PC-9 (cell line): ENCODE data around the gene IGDCC3. TPM values are rescaled to one million over a fixed set of nuclear protein-coding genes. Genes with fewer than 3 reads are reported as not detected.

Experiments
- BruUV-seq: library from RNA; stranded (reverse); fragments of 400-500 nt; replicated peaks from 2 replicates; lab custom pipeline; 2021; lab: Mats Ljungman, UMichigan
- CTCF ChIA-PET: fragments of 300-600 bp; sonication (Branson Sonifier 250); formaldehyde crosslinking; loops from one replicate; lab custom pipeline; 2022; ENCODE audit warnings: antibody characterized with exemption; lab: Charles Lee
- POLR2A ChIA-PET: fragments of 300-600 bp; sonication (Branson Sonifier 250); formaldehyde crosslinking; loops from one replicate; lab custom pipeline; 2022; ENCODE audit warnings: antibody characterized with exemption; ENCODE audit not compliant: unreplicated experiment; lab: Charles Lee
- DNase-seq, 2 experiments: peaks; one replicate each; pipeline versions ENCODE4 v3.0.0 to v3.0.0-alpha.2; 2015 to 2022; ENCODE audit warnings: mixed read lengths in 1 of 2
- H2AFZ ChIP-seq: fragments of 200-600 bp; sonication (generic); 2 replicates; pipeline ENCODE4 v1.8.1; 2017; ENCODE audit warnings: antibody characterized with exemption
- H3F3A ChIP-seq: fragments of 200-600 bp; sonication (generic); 2 replicates; pipeline ENCODE4 v1.8.1; 2017; ENCODE audit warnings: antibody characterized with exemption, mild to moderate bottlenecking, low read depth; ENCODE audit not compliant: insufficient read depth
- H3K27ac ChIP-seq: fragments of 200-600 bp; sonication (generic); 2 replicates; pipeline ENCODE4 v1.6.1; 2016; ENCODE audit warnings: mixed run types
- H3K27me3 ChIP-seq: fragments of 200-600 bp; sonication (generic); 2 replicates; pipeline ENCODE4 v1.6.1; 2016; ENCODE audit warnings: low read depth, mixed run types; ENCODE audit not compliant: insufficient read depth
- H3K36me3 ChIP-seq: fragments of 200-600 bp; sonication (generic); 2 replicates; pipeline ENCODE4 v1.6.1; 2016; ENCODE audit warnings: low read depth, mixed run types
- H3K4me1 ChIP-seq: fragments of 200-600 bp; sonication (generic); replicated peaks from 2 replicates; pipeline ENCODE4 v1.6.1; 2016; ENCODE audit warnings: mixed run types; ENCODE audit not compliant: insufficient read depth
- H3K4me2 ChIP-seq: fragments of 200-600 bp; sonication (generic); 2 replicates; pipeline ENCODE4 v1.6.1; 2017; ENCODE audit warnings: mixed run types
- H3K4me3 ChIP-seq: fragments of 200-600 bp; sonication (generic); 2 replicates; pipeline ENCODE4 v1.6.1; 2016; ENCODE audit warnings: mixed run types
- H3K79me2 ChIP-seq: fragments of 200-600 bp; sonication (generic); 2 replicates; pipeline ENCODE4 v1.6.1; 2017; ENCODE audit warnings: low read depth, mixed run types
- H3K9me2 ChIP-seq: fragments of 200-600 bp; sonication (generic); 2 replicates; pipeline ENCODE4 v1.8.1; 2017; ENCODE audit warnings: mild to moderate bottlenecking; ENCODE audit not compliant: insufficient read depth
- H3K9me3 ChIP-seq: fragments of 200-600 bp; sonication (generic); 2 replicates; pipeline ENCODE4 v1.8.1; 2016; ENCODE audit warnings: low read depth; ENCODE audit not compliant: insufficient read depth
- H4K20me1 ChIP-seq: fragments of 200-600 bp; sonication (generic); 2 replicates; pipeline ENCODE4 v1.8.1; 2017; ENCODE audit not compliant: insufficient read depth
- CTCF ChIP-seq: fragments of 200-600 bp; sonication (generic); conservative IDR thresholded peaks from 2 replicates; pipeline ENCODE4 v1.6.1; 2017; ENCODE audit warnings: mixed run types, antibody characterized with exemption, mild to moderate bottlenecking, moderate library complexity
- EZH2 ChIP-seq: fragments of 200-600 bp; sonication (generic); IDR thresholded peaks from 2 replicates; pipeline ENCODE4 v1.8.0; 2017; ENCODE audit warnings: antibody characterized with exemption, low read depth
- intact Hi-C: fragments of 100-400 bp; cut with micrococcal nuclease; formaldehyde crosslinking; loops from one replicate; pipeline ENCODE4 v1.10.0; 2022; ENCODE audit not compliant: unreplicated experiment
- total RNA-seq: library from RNA; stranded (reverse); gene quantifications from 2 replicates; pipeline ENCODE4 v1.2.3, GENCODE V29; 2021

The IGDCC3 gene
- total RNA-seq, 1 experiment from 2014 or later = 0.22 TPM

- ChIA-PET POLR2A (no interaction called here), CTCF (no interaction called here)
- DNase-seq = no peak
- no peaks in the 10 kb centered on the region for H3K79me2 ChIP-seq
- no peak overlapping the region for H3K27ac ChIP-seq
- no peaks in the 10 kb centered on the region for H4K20me1 ChIP-seq
- intact Hi-C loops = no loop called here
- no peaks in the 10 kb centered on the region for H3K36me3 ChIP-seq
- TF ChIP-seq CTCF (no peak), EZH2 (no peak)
- no TSS peak for BruUV-seq
- H3K4me1 ChIP-seq = peaks cover 4% of the 10 kb centered on the region; the same call in 1 of the 2 replicates
- H3K9me3 ChIP-seq = no peaks in the 10 kb centered on the region
- H3K27me3 ChIP-seq = peaks cover 11% of the 10 kb centered on the region; the same call in 1 of the 2 replicates
- no peak overlapping the region for H2AFZ ChIP-seq
- H3K4me3 ChIP-seq = no peak overlapping the region
- no peak overlapping the region for H3K4me2 ChIP-seq
- H3K9me2 ChIP-seq = no peaks in the 10 kb centered on the region
- no peaks in the 10 kb centered on the region for H3F3A ChIP-seq
These were observed 3.8 kb upstream of the IGDCC3 start for GRCh38 chr15:65381445-65382145.

GRCh38 chr15:65379986-65380385, 2.2 kb upstream of the IGDCC3 start:
- H3K27ac ChIP-seq = no peak overlapping the region
- BruUV-seq = no TSS peak
- H4K20me1 ChIP-seq = no peaks in the 10 kb centered on the region
- peaks cover 4% of the 10 kb centered on the region; the same call in 1 of the 2 replicates for H3K4me1 ChIP-seq
- H3K36me3 ChIP-seq = no peaks in the 10 kb centered on the region
- peaks cover 19% of the 10 kb centered on the region for H3K27me3 ChIP-seq
- POLR2A ChIA-PET = no interaction called here
- no peaks in the 10 kb centered on the region for H3K9me3 ChIP-seq
- H3F3A ChIP-seq = no peaks in the 10 kb centered on the region
- intact Hi-C loops = no loop called here
- TF ChIP-seq CTCF (no peak), EZH2 (no peak)
- H3K9me2 ChIP-seq = no peaks in the 10 kb centered on the region
- H3K4me3 ChIP-seq = no peak overlapping the region
- H3K4me2 ChIP-seq = no peak overlapping the region
- no peak for DNase-seq
- no peak overlapping the region for H2AFZ ChIP-seq
- CTCF ChIA-PET = no interaction called here
- H3K79me2 ChIP-seq = no peaks in the 10 kb centered on the region

GRCh38 chr15:65377105-65377975, 462 bp downstream of the IGDCC3 start:
- TF ChIP-seq CTCF (no peak), EZH2 (no peak)
- H3K9me3 ChIP-seq = no peaks in the 10 kb centered on the region
- no peak overlapping the region for H2AFZ ChIP-seq
- H3F3A ChIP-seq = no peaks in the 10 kb centered on the region
- H3K79me2 ChIP-seq = no peaks in the 10 kb centered on the region
- intact Hi-C loops = no loop called here
- BruUV-seq = no TSS peak
- ChIA-PET CTCF (interaction anchor here (0.6 kb wide), 1 partner anchor 34 kb away, joined by 7 read pairs; no protein-coding TSS in a partner anchor), POLR2A (no interaction called here)
- peaks cover 19% of the 10 kb centered on the region for H3K27me3 ChIP-seq
- no peaks in the 10 kb centered on the region for H4K20me1 ChIP-seq
- H3K4me1 ChIP-seq = no peaks in the 10 kb centered on the region; the same call in 1 of the 2 replicates
- H3K9me2 ChIP-seq = no peaks in the 10 kb centered on the region
- H3K27ac ChIP-seq = no peak overlapping the region
- peak overlapping the region; percentile 66 for H3K4me2 ChIP-seq
- no peaks in the 10 kb centered on the region for H3K36me3 ChIP-seq
- DNase-seq = peak in 1 of 2 experiments; percentile 29
- H3K4me3 ChIP-seq = peak overlapping the region; percentile 46; the same call in 1 of the 2 replicates
